ENCODE measurements around the gene TOMM34.

Gene TOMM34

GRCh38 chr20:44961870-44962267, 1.7 kb upstream of the TOMM34 start:
- no peak for DNase-seq

DNA sequence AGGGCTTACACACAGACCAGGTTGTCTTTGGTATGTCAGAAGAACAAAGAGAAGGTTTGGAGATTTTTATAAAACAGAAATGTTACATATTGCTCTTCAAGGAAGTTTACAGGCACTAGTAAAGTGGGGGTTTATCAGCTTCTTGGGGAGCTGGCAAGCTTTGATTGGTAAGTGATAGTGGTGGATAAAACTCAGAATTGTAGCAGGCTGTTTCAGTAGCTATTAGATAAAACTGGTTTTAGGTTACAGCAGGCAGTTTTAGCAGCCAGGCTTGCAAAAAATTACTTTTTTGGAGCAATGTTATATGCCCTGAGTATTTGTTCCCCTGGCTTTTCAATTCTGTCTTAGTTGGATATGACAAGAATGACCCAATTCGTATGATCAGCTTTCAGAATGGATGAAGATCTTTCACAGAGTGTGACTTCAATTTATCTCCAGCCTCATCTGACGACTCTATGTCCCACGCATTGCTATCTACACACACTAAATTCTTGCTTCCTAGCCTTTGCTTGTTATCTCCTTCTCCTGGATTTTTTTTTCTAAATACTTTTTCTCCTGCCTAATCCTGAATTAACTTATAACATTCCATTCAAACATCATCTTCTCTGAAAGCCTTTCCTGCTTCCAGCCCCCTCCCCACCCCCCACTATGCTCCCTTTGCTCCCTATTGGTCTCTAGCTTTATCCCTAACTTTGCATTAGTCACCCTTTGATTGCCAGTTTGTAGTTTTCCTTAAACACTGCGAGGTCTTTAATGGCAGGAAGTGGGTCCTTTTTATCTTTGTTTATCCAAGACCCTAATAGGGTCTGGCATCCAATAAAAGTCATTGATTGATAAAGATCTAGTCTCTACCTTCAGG, 1.0 kb upstream of the TOMM34 start:
- DNase-seq, result no peak

DNA sequence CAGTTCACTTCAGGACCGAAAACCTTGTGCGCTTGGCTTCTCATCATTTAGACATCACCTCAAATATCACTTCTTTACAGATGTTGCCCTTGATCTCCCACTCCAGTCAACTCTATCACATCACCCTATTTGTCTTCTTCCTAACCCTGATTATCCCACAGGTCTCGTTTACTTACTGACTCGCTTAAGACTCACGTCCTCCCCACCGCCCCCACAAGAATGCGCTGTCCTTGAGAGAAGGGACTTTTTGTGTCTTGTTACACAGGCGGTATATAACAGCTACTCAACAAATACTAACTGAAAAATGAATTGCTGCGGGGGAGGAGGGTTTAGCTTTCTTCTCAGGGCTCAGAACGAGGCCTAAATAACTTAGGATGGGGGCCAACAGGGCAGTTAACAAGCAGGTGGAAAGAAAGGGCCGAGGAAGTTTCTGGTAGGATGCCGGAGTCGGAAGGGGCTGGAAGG, 527 bp downstream of the TOMM34 start:
- no peak for DNase-seq

GRCh38 chr20:44959082-44959637, 1.0 kb downstream of the TOMM34 start:
- no peak for DNase-seq

- no peak for DNase-seq
Measured at GRCh38 chr20:44958276-44958675, 1.9 kb downstream of the TOMM34 start.

DNA sequence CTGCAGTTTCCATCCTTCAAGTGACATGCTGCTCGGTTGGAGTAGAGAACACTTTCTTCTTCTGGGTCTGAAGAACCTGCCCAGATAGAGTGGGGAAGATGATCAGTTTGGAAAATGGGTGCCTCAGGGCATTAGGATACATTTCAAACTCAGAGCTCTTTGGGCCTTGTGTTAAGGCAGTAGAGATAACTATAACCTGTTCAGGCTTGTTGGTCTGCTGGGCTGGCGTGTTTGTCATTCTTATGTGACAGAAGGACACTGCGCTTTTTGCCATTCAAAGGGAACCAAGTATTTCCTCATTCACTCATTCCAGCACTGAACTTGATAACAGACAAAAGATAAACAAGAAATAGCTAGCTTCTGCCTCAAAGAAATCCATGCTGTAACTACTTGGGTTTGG, 3.8 kb downstream of the TOMM34 start:
- DNase-seq, result no peak

DNA sequence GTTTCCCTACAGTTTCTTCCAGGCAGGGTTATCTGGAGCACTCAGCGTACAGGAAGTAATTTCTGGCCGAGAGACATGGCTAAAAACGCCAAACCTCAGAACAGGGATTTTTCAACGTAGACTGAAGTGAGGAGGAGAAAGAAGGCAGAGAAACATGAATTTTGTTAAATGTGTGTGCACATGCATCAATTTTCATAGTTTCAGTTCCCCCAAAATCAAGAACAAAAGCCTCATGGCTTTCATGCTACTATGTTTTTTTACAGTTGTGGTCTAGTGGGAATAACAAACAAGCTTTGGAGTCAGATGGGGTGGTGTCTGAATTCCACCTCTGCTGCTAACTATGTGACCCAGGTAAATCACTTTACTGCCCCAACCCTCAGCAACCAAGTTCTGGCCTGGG, 4.9 kb downstream of the TOMM34 start:
- DNase-seq, result no peak

- DNase-seq, result no peak
Measured at GRCh38 chr20:44954211-44954610, 6.0 kb downstream of the TOMM34 start.

DNA sequence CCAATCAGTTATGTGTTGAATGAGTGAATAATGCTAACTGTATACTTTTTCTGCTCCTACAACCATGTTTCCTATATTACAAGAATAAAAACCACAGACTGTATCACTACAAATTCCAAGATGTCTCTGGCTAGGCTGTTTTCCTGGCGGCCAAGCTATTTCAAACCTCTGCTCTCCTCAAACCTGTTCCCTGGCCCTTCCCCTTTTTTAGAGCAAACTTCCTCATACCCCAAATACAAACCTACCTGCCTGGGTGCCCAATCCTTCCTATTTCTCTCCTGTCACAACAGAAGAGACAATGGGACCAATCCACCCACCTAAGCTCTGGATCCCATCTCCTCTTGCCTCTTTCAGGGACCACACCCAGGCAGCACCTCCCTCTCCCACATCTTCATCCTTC, 7.5 kb downstream of the TOMM34 start:
- no peak for DNase-seq

- DNase-seq, result no peak
Measured at GRCh38 chr20:44950368-44950767, 9.8 kb downstream of the TOMM34 start.

GRCh38 chr20:44948513-44948912, 11.7 kb downstream of the TOMM34 start:
- no peak for DNase-seq

DNA sequence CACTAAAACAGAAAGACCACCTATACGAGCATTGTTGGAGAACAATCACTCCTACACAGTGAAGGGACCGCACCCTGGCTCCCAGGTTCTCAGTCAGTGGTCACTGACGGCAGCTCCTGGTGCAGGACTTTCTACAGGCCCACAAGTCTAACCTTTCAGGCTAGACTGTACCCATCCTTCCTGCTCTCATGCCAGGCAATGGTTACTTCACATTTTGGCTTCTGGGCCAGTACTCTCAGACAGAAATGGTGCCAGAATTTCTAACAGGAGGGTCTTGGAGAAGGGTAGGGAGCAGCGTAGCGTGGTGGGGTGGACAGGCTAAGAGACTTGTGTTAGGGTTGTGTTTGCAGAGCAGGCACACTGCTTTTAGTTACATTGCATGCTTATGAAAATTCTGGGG, 12.1 kb downstream of the TOMM34 start:
- DNase-seq, result no peak

DNA sequence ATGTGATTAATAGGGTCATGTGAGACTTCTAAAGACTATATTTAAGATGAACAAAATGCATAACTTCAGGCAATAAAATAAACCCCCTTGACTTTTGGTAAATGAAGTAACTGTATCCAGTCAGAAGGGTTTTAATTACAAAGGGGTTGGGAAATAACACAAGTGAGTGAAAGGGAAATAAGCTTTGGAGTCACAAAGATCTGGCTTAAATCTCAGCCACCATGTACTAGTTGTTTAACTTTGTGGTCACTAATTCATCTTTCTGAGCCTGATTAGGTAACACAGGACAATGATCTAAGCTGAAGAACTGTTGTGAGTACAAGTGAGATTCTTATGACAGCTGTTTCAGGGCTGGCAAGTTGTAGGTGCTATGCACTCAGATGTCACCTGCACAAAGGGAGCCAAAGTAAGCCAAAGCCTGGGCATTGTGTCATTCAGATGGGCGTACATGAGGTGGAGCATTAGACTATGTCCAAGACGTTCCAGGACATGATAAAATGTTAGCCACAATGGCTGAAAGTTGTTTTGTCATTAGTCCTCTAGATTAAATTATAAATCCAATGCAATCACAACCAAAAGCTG, 13.8 kb downstream of the TOMM34 start:
- no peak for DNase-seq

DNA sequence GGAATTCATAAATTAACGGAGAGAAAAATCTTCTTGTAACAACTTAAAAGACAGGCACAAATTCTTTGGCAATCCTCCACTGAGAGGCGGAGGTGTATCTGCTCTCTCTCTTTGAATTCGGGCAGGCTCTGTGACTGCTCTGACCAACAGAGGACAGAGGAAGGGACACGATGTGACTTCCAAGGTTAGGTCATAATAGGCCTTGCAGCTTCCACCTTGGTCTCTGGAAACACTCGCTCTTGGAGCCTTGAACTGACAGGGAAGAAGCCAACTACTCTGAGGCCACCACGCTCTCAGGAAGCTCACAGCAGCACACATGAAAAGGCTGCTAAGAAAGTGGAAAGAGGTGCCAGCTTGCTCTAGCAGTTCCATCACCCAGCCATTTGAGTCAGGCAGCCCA, 14.9 kb downstream of the TOMM34 start:
- no peak for DNase-seq

GRCh38 chr20:44943828-44944227, 16.4 kb downstream of the TOMM34 start:
- DNase-seq, result no peak

GRCh38 chr20:44942264-44942973, 17.8 kb downstream of the TOMM34 start:
- DNase-seq, result no peak

DNA sequence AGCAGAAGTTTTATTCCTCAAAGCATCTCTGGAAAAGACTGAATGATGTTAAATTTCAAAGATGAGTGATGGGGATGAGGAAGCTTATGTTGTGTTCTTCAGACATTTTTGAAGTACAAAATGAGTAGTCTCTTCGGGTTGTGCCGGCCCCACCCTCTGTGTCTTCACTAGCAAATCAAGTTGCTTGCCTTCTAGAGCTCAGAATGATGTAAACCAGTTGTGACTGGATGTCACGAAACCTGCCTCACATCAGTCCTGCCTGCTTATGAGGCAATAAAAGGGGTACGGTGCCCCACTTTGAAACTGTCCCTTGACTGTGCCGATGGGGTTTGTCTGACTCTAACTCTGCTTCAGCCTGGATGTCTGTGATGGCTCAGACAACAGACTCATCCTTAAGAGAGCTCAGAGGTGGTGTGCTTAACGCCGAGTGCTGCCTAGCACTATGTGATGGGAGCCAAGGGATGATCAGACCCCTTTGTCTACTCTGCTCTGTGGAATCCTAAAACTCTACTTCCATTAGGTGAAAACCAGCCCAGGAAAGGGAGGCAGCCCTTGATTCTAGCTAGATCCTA, 19.0 kb downstream of the TOMM34 start:
- no peak for DNase-seq

DNA sequence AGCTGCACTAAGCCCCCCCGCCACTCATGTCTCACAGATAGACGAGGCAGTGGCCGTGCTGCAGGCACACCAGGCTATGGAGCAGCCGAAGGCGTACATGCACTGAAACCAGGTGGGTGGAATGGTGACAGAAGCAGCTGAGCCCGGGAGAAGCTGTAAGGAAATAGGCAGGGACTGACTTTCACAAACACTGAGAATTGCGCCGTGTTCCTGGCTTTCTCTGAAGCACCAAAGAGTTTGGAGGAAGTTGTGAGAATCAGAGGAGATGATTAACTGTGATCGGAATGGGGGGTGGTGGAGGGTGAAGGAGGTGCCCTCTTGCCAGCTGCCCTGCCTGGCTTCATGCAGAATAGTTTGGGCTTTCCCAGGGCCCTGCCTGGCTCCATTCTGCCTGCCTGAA, 21.6 kb downstream of the TOMM34 start:
- DNase-seq, result no peak

GRCh38 chr20:44936510-44936909, 23.7 kb downstream of the TOMM34 start:
- no peak for DNase-seq

- DNase-seq, result no peak
Measured at GRCh38 chr20:44932916-44933315, 27.3 kb downstream of the TOMM34 start.

DNA sequence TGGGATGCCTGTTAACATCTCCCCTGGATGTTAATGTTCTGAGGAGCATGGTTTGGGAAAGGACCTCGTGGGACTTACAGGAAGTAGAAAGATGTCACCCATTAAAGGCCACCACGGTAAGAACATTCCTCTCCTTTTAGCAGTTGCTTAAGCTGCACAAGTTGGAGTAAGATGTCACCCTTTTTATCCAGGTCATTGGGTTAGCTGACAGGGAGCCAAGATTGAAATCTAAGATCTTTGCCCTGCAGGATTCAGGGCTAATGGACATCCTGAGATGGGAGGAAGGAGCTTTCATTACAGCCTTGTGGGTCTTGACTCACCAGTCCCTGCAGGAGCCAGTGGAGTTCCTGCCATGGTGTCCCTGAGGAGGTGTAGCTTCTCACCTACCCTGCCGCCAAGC, 28.3 kb downstream of the TOMM34 start:
- DNase-seq, result no peak

- DNase-seq, result no peak
Measured at GRCh38 chr20:44930517-44931168, 29.6 kb downstream of the TOMM34 start.

DNA sequence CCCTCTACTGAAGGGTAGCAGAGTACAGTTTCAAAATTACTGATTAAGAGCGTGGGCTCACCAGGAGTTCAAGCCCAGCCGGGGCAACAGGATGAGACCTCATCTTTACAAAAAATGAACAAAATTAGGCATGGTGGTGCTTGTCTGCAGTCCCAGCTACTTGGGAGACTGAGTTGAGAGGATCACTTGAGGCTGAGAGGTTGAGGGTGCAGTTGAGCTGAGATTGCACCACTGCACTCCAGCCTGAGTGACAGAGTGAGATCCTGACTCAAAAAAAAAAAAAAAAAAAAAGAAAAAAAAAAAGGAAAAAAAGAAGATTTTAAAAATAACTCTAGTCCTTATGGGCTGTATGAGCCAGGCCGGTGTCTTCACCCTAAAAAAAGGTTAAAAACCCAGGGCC, 31.6 kb downstream of the TOMM34 start:
- DNase-seq, result no peak

Data from DMS79 treated with DMSO at 0.1 percent for 48 hours (cell line).